Measurements from ENCODE around the gene MEIS2.

DNA sequence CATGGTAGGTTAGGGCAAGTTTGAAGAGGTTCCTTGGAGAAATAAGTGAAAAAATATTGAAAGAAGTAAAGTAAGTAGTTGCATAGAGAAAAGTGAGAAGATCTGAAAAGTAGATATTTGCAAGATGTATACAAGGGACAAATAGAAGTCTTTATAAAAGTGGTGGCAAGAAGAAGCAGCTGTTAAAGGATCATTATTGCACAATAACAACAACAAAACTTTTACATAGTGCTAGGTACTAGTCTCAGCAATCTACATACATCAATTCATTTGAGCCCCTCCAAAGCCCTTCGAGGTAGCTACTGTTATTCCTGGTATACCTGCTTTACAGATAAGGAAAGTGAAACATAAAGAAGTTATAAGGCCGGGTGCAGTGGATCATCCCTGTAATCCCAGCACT is 239.6 kb downstream of the MEIS2 start:
- TF ChIP-seq, protein P1, sequence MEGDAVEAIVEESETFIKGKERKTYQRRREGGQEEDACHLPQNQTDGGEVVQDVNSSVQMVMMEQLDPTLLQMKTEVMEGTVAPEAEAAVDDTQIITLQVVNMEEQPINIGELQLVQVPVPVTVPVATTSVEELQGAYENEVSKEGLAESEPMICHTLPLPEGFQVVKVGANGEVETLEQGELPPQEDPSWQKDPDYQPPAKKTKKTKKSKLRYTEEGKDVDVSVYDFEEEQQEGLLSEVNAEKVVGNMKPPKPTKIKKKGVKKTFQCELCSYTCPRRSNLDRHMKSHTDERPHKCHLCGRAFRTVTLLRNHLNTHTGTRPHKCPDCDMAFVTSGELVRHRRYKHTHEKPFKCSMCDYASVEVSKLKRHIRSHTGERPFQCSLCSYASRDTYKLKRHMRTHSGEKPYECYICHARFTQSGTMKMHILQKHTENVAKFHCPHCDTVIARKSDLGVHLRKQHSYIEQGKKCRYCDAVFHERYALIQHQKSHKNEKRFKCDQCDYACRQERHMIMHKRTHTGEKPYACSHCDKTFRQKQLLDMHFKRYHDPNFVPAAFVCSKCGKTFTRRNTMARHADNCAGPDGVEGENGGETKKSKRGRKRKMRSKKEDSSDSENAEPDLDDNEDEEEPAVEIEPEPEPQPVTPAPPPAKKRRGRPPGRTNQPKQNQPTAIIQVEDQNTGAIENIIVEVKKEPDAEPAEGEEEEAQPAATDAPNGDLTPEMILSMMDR (IDR thresholded peaks at IDR 0.05; ENCODE audit: low read length), result no peak
- no peak for TF ChIP-seq EZH2 (IDR thresholded peaks at IDR 0.05; ENCODE audit: borderline replicate concordance, low read length)

Measured in OCI-LY1 (cell line).